WTC11 (cell line): Measurements from ENCODE around the gene TREM1. TPM values are rescaled to one million over a fixed set of nuclear protein-coding genes. Genes with fewer than 3 reads are reported as not detected.

Experiments used
- ATAC-seq: fragments of 200-7000 bp; cut with Tn5 transposase; 2 replicates; pipeline ENCODE4 v1.10.0; 2021; ENCODE audit warnings: mild to moderate bottlenecking, moderate library complexity
- CTCF ChIA-PET: fragments of 300-600 bp; sonication (Branson Sonifier 250); formaldehyde crosslinking; loops from one replicate; lab custom pipeline; 2021; ENCODE audit warnings: antibody characterized with exemption; lab: Charles Lee
- POLR2A ChIA-PET: fragments of 350-600 bp; sonication (Branson Sonifier 250); formaldehyde crosslinking; loops from one replicate; lab custom pipeline; 2021; ENCODE audit warnings: antibody characterized with exemption; lab: Charles Lee
- DNase-seq: peaks from one replicate; pipeline ENCODE4 v3.0.0; 2021; ENCODE audit warnings: low spot score
- H3K27ac Mint-ChIP-seq: 2 replicates; pipeline ENCODE4 v1.8.0; 2021; ENCODE audit warnings: mixed read lengths
- H3K27me3 Mint-ChIP-seq: 2 replicates; pipeline ENCODE4 v1.8.0; 2021; ENCODE audit warnings: low read depth, mild to moderate bottlenecking, moderate library complexity, mixed read lengths
- H3K36me3 Mint-ChIP-seq: 2 replicates; pipeline ENCODE4 v1.8.0; 2021; ENCODE audit warnings: mixed read lengths
- H3K4me1 Mint-ChIP-seq: 2 replicates; pipeline ENCODE4 v1.8.0; 2022; ENCODE audit warnings: mixed read lengths
- H3K4me3 Mint-ChIP-seq: 2 replicates; pipeline ENCODE4 v1.8.0; 2021; ENCODE audit warnings: mild to moderate bottlenecking, moderate library complexity, mixed read lengths
- H3K9me3 Mint-ChIP-seq: 2 replicates; pipeline ENCODE4 v1.8.0; 2021; ENCODE audit warnings: mixed read lengths
- ATF2 ChIP-seq: sonication (generic); formaldehyde crosslinking; IDR thresholded peaks from 2 replicates; pipeline ENCODE4 v1.8.1; 2022; ENCODE audit warnings: low read depth, missing genetic modification reagents, borderline replicate concordance
- CREM ChIP-seq: sonication (generic); formaldehyde crosslinking; IDR thresholded peaks from 2 replicates; pipeline ENCODE4 v1.8.1; 2022; ENCODE audit warnings: mild to moderate bottlenecking, missing genetic modification reagents, moderate library complexity
- ETV6 ChIP-seq: sonication (generic); formaldehyde crosslinking; IDR thresholded peaks from 2 replicates; pipeline ENCODE4 v1.8.1; 2022; ENCODE audit warnings: mild to moderate bottlenecking, missing genetic modification reagents
- GABPB1 ChIP-seq: sonication (generic); formaldehyde crosslinking; IDR thresholded peaks from 2 replicates; pipeline ENCODE4 v1.8.1; 2023; ENCODE audit warnings: mild to moderate bottlenecking, missing genetic modification reagents
- IRF1 ChIP-seq: sonication (generic); formaldehyde crosslinking; IDR thresholded peaks from 2 replicates; pipeline ENCODE4 v1.8.0; 2023; ENCODE audit warnings: missing genetic modification reagents
- MXD4 ChIP-seq: fragments of 250-450 bp; sonication (Bioruptor Pico); IDR thresholded peaks from 2 replicates; pipeline ENCODE4 v1.8.0; 2021; ENCODE audit warnings: mild to moderate bottlenecking, moderate library complexity, borderline replicate concordance
- NFATC4 ChIP-seq: fragments of 250-450 bp; sonication (Bioruptor Pico); IDR thresholded peaks from 2 replicates; pipeline ENCODE4 v1.9.0; 2021; ENCODE audit warnings: mild to moderate bottlenecking
- NFE2L1 ChIP-seq: sonication (generic); formaldehyde crosslinking; IDR thresholded peaks from 2 replicates; pipeline ENCODE4 v1.8.1; 2023; ENCODE audit warnings: missing genetic modification reagents
- NR3C1 ChIP-seq: sonication (generic); formaldehyde crosslinking; conservative IDR thresholded peaks from 2 replicates; pipeline ENCODE4 v1.8.1; 2023; ENCODE audit warnings: low read depth, mild to moderate bottlenecking, missing genetic modification reagents
- RELA ChIP-seq: sonication (generic); formaldehyde crosslinking; IDR thresholded peaks from 2 replicates; pipeline ENCODE4 v1.8.1; 2022; ENCODE audit warnings: missing genetic modification reagents, mild to moderate bottlenecking, borderline replicate concordance
- RORB ChIP-seq: fragments of 250-450 bp; sonication (Bioruptor Pico); IDR thresholded peaks from 2 replicates; pipeline ENCODE4 v1.9.0; 2021; ENCODE audit warnings: mild to moderate bottlenecking
- SOX15 ChIP-seq: fragments of 250-450 bp; sonication (Bioruptor Pico); IDR thresholded peaks from 2 replicates; pipeline ENCODE4 v1.9.0; 2021; ENCODE audit warnings: mild to moderate bottlenecking
- TCF7 ChIP-seq: sonication (generic); formaldehyde crosslinking; IDR thresholded peaks from 2 replicates; pipeline ENCODE4 v1.8.0; 2022; ENCODE audit warnings: mild to moderate bottlenecking, low read depth, missing genetic modification reagents, moderate library complexity
- ZNF138 ChIP-seq: sonication (generic); formaldehyde crosslinking; conservative IDR thresholded peaks from 2 replicates; pipeline ENCODE4 v1.8.1; 2022; ENCODE audit warnings: mild to moderate bottlenecking, moderate library complexity, missing genetic modification reagents
- ZNF423 ChIP-seq: fragments of 250-450 bp; sonication (Bioruptor Pico); IDR thresholded peaks from 2 replicates; pipeline ENCODE4 v2.1.2; 2022; ENCODE audit warnings: mild to moderate bottlenecking, moderate library complexity
- ZNF425 ChIP-seq: fragments of 250-450 bp; sonication (Bioruptor Pico); conservative IDR thresholded peaks from 2 replicates; pipeline ENCODE4 v1.9.0; 2021; ENCODE audit warnings: mild to moderate bottlenecking
- ZNF512 ChIP-seq: sonication (generic); formaldehyde crosslinking; IDR thresholded peaks from 2 replicates; pipeline ENCODE4 v1.8.1; 2022; ENCODE audit warnings: missing genetic modification reagents, borderline replicate concordance
- total RNA-seq: library from RNA; stranded (reverse); gene quantifications from 3 replicates; pipeline ENCODE4 v1.2.3, GENCODE V29; 2021
- TF ChIP-seq, protein P1 (sequence below): sonication (generic); formaldehyde crosslinking; IDR thresholded peaks from 2 replicates; pipeline ENCODE4 v1.8.1; 2023; ENCODE audit warnings: mild to moderate bottlenecking, missing genetic modification reagents, borderline replicate concordance
- TF ChIP-seq, protein P2 (sequence below): sonication (generic); formaldehyde crosslinking; IDR thresholded peaks from 2 replicates; pipeline ENCODE4 v1.8.0; 2023; ENCODE audit warnings: missing genetic modification reagents, mild to moderate bottlenecking, borderline replicate concordance
- TF ChIP-seq, protein P3 (sequence below): sonication (generic); formaldehyde crosslinking; IDR thresholded peaks from 2 replicates; pipeline ENCODE4 v1.8.0; 2022; ENCODE audit warnings: mild to moderate bottlenecking, missing genetic modification reagents

Gene TREM1
- total RNA-seq, 1 experiment from 2014 or later = not detected

DNA sequence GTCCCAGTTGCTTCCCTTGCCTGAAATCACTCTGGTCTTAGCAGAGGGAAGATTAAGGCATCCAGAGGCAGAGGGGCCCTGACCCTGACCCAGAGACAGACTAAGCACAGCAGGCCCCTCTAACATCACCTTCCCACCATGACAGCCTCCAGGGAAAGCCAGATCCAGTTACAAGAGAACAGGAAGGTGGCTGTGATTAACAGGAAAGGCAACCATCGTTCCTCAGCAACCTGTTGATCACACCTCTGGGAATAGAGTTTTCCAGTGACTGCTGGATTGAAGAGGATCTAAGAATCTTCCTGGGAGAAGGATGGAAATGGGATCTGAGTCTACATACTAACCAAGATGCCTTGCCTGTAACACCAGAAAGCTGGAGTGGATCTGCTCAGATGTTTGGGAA lies 5.2 kb upstream of the TREM1 start:
- Mint-ChIP-seq H3K9me3 (peaks cover 21% of the 10 kb centered on the region), H3K4me1 (peaks cover 26% of the 10 kb centered on the region), H3K4me3 (no peak overlapping the region), H3K27me3 (peaks cover 72% of the 10 kb centered on the region), H3K27ac (no peak overlapping the region), H3K36me3 (peaks cover 14% of the 10 kb centered on the region)
- ATAC-seq = no peak
- no peak for DNase-seq
- TF ChIP-seq TCF7 = no peak
- TF ChIP-seq, protein P1, sequence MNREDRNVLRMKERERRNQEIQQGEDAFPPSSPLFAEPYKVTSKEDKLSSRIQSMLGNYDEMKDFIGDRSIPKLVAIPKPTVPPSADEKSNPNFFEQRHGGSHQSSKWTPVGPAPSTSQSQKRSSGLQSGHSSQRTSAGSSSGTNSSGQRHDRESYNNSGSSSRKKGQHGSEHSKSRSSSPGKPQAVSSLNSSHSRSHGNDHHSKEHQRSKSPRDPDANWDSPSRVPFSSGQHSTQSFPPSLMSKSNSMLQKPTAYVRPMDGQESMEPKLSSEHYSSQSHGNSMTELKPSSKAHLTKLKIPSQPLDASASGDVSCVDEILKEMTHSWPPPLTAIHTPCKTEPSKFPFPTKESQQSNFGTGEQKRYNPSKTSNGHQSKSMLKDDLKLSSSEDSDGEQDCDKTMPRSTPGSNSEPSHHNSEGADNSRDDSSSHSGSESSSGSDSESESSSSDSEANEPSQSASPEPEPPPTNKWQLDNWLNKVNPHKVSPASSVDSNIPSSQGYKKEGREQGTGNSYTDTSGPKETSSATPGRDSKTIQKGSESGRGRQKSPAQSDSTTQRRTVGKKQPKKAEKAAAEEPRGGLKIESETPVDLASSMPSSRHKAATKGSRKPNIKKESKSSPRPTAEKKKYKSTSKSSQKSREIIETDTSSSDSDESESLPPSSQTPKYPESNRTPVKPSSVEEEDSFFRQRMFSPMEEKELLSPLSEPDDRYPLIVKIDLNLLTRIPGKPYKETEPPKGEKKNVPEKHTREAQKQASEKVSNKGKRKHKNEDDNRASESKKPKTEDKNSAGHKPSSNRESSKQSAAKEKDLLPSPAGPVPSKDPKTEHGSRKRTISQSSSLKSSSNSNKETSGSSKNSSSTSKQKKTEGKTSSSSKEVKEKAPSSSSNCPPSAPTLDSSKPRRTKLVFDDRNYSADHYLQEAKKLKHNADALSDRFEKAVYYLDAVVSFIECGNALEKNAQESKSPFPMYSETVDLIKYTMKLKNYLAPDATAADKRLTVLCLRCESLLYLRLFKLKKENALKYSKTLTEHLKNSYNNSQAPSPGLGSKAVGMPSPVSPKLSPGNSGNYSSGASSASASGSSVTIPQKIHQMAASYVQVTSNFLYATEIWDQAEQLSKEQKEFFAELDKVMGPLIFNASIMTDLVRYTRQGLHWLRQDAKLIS (CRISPR knock-in tag) = no peak
- TF ChIP-seq SOX15 (CRISPR knock-in tag) = no peak
- no peak for TF ChIP-seq MXD4 (CRISPR knock-in tag)
- no peak for TF ChIP-seq ZNF425
- no peak for TF ChIP-seq ETV6
- TF ChIP-seq, protein P2, sequence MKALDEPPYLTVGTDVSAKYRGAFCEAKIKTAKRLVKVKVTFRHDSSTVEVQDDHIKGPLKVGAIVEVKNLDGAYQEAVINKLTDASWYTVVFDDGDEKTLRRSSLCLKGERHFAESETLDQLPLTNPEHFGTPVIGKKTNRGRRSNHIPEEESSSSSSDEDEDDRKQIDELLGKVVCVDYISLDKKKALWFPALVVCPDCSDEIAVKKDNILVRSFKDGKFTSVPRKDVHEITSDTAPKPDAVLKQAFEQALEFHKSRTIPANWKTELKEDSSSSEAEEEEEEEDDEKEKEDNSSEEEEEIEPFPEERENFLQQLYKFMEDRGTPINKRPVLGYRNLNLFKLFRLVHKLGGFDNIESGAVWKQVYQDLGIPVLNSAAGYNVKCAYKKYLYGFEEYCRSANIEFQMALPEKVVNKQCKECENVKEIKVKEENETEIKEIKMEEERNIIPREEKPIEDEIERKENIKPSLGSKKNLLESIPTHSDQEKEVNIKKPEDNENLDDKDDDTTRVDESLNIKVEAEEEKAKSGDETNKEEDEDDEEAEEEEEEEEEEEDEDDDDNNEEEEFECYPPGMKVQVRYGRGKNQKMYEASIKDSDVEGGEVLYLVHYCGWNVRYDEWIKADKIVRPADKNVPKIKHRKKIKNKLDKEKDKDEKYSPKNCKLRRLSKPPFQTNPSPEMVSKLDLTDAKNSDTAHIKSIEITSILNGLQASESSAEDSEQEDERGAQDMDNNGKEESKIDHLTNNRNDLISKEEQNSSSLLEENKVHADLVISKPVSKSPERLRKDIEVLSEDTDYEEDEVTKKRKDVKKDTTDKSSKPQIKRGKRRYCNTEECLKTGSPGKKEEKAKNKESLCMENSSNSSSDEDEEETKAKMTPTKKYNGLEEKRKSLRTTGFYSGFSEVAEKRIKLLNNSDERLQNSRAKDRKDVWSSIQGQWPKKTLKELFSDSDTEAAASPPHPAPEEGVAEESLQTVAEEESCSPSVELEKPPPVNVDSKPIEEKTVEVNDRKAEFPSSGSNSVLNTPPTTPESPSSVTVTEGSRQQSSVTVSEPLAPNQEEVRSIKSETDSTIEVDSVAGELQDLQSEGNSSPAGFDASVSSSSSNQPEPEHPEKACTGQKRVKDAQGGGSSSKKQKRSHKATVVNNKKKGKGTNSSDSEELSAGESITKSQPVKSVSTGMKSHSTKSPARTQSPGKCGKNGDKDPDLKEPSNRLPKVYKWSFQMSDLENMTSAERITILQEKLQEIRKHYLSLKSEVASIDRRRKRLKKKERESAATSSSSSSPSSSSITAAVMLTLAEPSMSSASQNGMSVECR = no peak
- no peak for TF ChIP-seq ZNF138
- TF ChIP-seq RORB = no peak
- TF ChIP-seq ATF2 = no peak
- no peak for TF ChIP-seq ZNF512 (CRISPR knock-in tag)
- no peak for TF ChIP-seq GABPB1 (CRISPR knock-in tag)
- TF ChIP-seq NR3C1 (CRISPR knock-in tag) = no peak
- no peak for TF ChIP-seq NFATC4 (CRISPR knock-in tag)
- TF ChIP-seq IRF1 (CRISPR knock-in tag) = no peak
- TF ChIP-seq, protein P3, sequence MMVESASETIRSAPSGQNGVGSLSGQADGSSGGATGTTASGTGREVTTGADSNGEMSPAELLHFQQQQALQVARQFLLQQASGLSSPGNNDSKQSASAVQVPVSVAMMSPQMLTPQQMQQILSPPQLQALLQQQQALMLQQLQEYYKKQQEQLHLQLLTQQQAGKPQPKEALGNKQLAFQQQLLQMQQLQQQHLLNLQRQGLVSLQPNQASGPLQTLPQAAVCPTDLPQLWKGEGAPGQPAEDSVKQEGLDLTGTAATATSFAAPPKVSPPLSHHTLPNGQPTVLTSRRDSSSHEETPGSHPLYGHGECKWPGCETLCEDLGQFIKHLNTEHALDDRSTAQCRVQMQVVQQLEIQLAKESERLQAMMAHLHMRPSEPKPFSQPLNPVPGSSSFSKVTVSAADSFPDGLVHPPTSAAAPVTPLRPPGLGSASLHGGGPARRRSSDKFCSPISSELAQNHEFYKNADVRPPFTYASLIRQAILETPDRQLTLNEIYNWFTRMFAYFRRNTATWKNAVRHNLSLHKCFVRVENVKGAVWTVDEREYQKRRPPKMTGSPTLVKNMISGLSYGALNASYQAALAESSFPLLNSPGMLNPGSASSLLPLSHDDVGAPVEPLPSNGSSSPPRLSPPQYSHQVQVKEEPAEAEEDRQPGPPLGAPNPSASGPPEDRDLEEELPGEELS (CRISPR knock-in tag) = no peak
- no peak for TF ChIP-seq NFE2L1 (CRISPR knock-in tag)
- TF ChIP-seq ZNF423 (CRISPR knock-in tag) = no peak
- no peak for TF ChIP-seq RELA (CRISPR knock-in tag)
- no peak for TF ChIP-seq CREM (CRISPR knock-in tag)
- POLR2A ChIA-PET = no interaction called here
- CTCF ChIA-PET = no interaction called here
